HepG2 (cell line): ENCODE results near the gene B4GALT4. TPM values are rescaled to one million over a fixed set of nuclear protein-coding genes. Genes with fewer than 3 reads are reported as not detected.

Source experiments
- ATAC-seq: fragments of 200-7000 bp; cut with Tn5 transposase; 3 replicates; pipeline ENCODE4 v1.9.1; 2020; ENCODE audit warnings: mild to moderate bottlenecking, moderate library complexity
- BruUV-seq: library from RNA; stranded (reverse); fragments of 400-500 nt; replicated peaks from 2 replicates; lab custom pipeline; 2021; lab: Mats Ljungman, UMichigan
- CTCF ChIA-PET: fragments of 300-600 bp; formaldehyde crosslinking; extraction: SDS; loops from one replicate; lab custom pipeline; 2021; ENCODE audit warnings: low total read pairs, inconsistent platforms, low intra/inter-chr PET ratio; lab: Yijun Ruan, JAX
- POLR2A ChIA-PET: fragments of 350-600 bp; sonication (Branson Sonifier 250); formaldehyde crosslinking; loops from one replicate; lab custom pipeline; 2020; ENCODE audit warnings: antibody characterized with exemption, inconsistent platforms; lab: Yijun Ruan, JAX
- DNase-seq: peaks from one replicate; pipeline ENCODE4 v3.0.0-alpha.2; 2015; ENCODE audit warnings: low spot score
- FAIRE-seq: peaks from 3 replicates; lab custom pipeline; 2011; peaks lifted over from hg19 to GRCh38; lab: Jason Lieb, UNC
- H2AFZ ChIP-seq: one replicate; pipeline ENCODE4 v1.6.1; 2011; ENCODE audit warnings: low read length, inconsistent platforms
- H3K27ac ChIP-seq: fragments of 300-600 bp; 3 replicates; pipeline ENCODE4 v1.8.0; 2011; ENCODE audit warnings: mixed run types, mild to moderate bottlenecking, mixed read lengths, low read length, inconsistent platforms; ENCODE audit not compliant: insufficient read depth; ENCODE audit errors: extremely low read length
- H3K27me3 ChIP-seq, 2 experiments: fragments of 200-600 bp in 1 of 2; 2 replicates in 1 of 2; 3 replicates in 1 of 2; pipeline versions ENCODE4 v1.6.0 to v1.8.0; 2011; ENCODE audit warnings: low read length in 2 of 2, mild to moderate bottlenecking in 2 of 2, moderate library complexity in 2 of 2, inconsistent platforms in 1 of 2; ENCODE audit not compliant: insufficient read depth in 2 of 2, control insufficient read depth in 1 of 2
- H3K36me3 ChIP-seq, 2 experiments: fragments of 200-600 bp in 1 of 2; replicated peaks in 1 of 2; 2 replicates in 1 of 2; 3 replicates in 1 of 2; pipeline versions ENCODE4 v1.5.1 to v1.8.0; 2011; ENCODE audit warnings: low read length in 2 of 2, inconsistent platforms in 1 of 2; ENCODE audit not compliant: insufficient read depth in 2 of 2, control insufficient read depth in 1 of 2
- H3K4me1 ChIP-seq: 2 replicates; pipeline ENCODE4 v1.5.1; 2012; ENCODE audit warnings: low read length, inconsistent platforms; ENCODE audit not compliant: insufficient read depth
- H3K4me2 ChIP-seq: 2 replicates; pipeline ENCODE4 v1.6.0; 2011; ENCODE audit warnings: low read depth, low read length, inconsistent platforms
- H3K4me3 ChIP-seq, 3 experiments: fragments of 200-600 bp in 1 of 3; sonication (generic), shearing (Covaris generic) in 1 of 3; replicated peaks in 1 of 3; 2 replicates each; pipeline ENCODE4 v1.5.1; 2011 to 2016; ENCODE audit warnings: low read length in 3 of 3, inconsistent platforms in 2 of 3, low read depth in 2 of 3, mild to moderate bottlenecking in 2 of 3, control low read depth in 1 of 3, mixed read lengths in 1 of 3; ENCODE audit not compliant: insufficient read depth in 1 of 3
- H3K79me2 ChIP-seq: one replicate; pipeline ENCODE4 v1.6.1; 2011; ENCODE audit warnings: low read length, inconsistent platforms; ENCODE audit not compliant: insufficient read depth
- H3K9ac ChIP-seq: 2 replicates; pipeline ENCODE4 v1.6.0; 2011; ENCODE audit warnings: mild to moderate bottlenecking, low read depth, low read length, inconsistent platforms; ENCODE audit not compliant: insufficient read depth
- H3K9me3 ChIP-seq: 2 replicates; pipeline ENCODE4 v1.5.1; 2012; ENCODE audit warnings: mild to moderate bottlenecking, low read length
- H4K20me1 ChIP-seq: 2 replicates; pipeline ENCODE4 v1.6.0; 2011; ENCODE audit warnings: inconsistent platforms, mild to moderate bottlenecking, low read length, moderate library complexity; ENCODE audit not compliant: insufficient read depth
- BRCA1 ChIP-seq: sonication (generic); formaldehyde crosslinking; IDR thresholded peaks from 2 replicates; pipeline ENCODE4 v1.4.0; 2020; ENCODE audit warnings: missing genetic modification reagents
- EEA1 ChIP-seq: sonication (generic); formaldehyde crosslinking; IDR thresholded peaks from 2 replicates; pipeline ENCODE4 v1.5.1; 2020; ENCODE audit warnings: mild to moderate bottlenecking, missing genetic modification reagents, borderline replicate concordance
- HNRNPLL ChIP-seq: fragments of 200-400 bp; formaldehyde crosslinking; IDR thresholded peaks from 2 replicates; pipeline ENCODE4 v1.6.1; 2017; ENCODE audit warnings: mild to moderate bottlenecking, low read depth, low read length; ENCODE audit not compliant: poor library complexity, severe bottlenecking
- HOXD1 ChIP-seq: sonication (generic); formaldehyde crosslinking; IDR thresholded peaks from 2 replicates; pipeline ENCODE4 v1.5.0; 2020; ENCODE audit warnings: missing genetic modification reagents
- JUND ChIP-seq: sonication (generic); formaldehyde crosslinking; IDR thresholded peaks from 2 replicates; pipeline ENCODE4 v1.8.0; 2022; ENCODE audit warnings: mild to moderate bottlenecking, missing genetic modification reagents
- KAT8 ChIP-seq: IDR thresholded peaks from 2 replicates; pipeline ENCODE4 v1.6.1; 2016; ENCODE audit warnings: missing genetic modification reagents, missing compliant biosample characterization
- KMT2A ChIP-seq: sonication (generic); formaldehyde crosslinking; IDR thresholded peaks from 2 replicates; pipeline ENCODE4 v1.4.0; 2020; ENCODE audit warnings: missing genetic modification reagents
- NCOA5 ChIP-seq: sonication (generic); formaldehyde crosslinking; IDR thresholded peaks from 2 replicates; pipeline ENCODE4 v1.4.0; 2020; ENCODE audit warnings: missing genetic modification reagents
- NFYB ChIP-seq: sonication (generic); formaldehyde crosslinking; IDR thresholded peaks from 2 replicates; pipeline ENCODE4 v1.4.0; 2020; ENCODE audit warnings: missing genetic modification reagents
- STAG1 ChIP-seq: sonication (generic); formaldehyde crosslinking; IDR thresholded peaks from 2 replicates; pipeline ENCODE4 v1.4.0; 2020; ENCODE audit warnings: missing genetic modification reagents
- TOE1 ChIP-seq: sonication (generic); formaldehyde crosslinking; IDR thresholded peaks from 2 replicates; pipeline ENCODE4 v1.4.0; 2020; ENCODE audit warnings: mild to moderate bottlenecking, missing genetic modification reagents
- ZC3H13 ChIP-seq: sonication (generic); formaldehyde crosslinking; IDR thresholded peaks from 2 replicates; pipeline ENCODE4 v1.8.1; 2023; ENCODE audit warnings: mild to moderate bottlenecking, missing genetic modification reagents, moderate library complexity
- ZFY ChIP-seq: sonication (generic); formaldehyde crosslinking; IDR thresholded peaks from 2 replicates; pipeline ENCODE4 v1.4.0; 2020; ENCODE audit warnings: missing genetic modification reagents
- WGBS: methylation state at CpG from one replicate; pipeline ENCODE4 v1.1.6; 2017; ENCODE audit warnings: low lambda C conversion rate; 5-methylcytosine and 5-hydroxymethylcytosine counted together
- in situ Hi-C: cut with HindIII; loops from 2 replicates; pipeline ENCODE4 v1.10.0; 2017; ENCODE audit warnings: low pct_unique_long_range_greater_than_20kb; ENCODE audit not compliant: extremely low pct_ligation_motif_present
- intact Hi-C: fragments of 100-400 bp; cut with micrococcal nuclease; formaldehyde crosslinking; loops from one replicate; pipeline ENCODE4 v1.10.0; 2022; ENCODE audit not compliant: unreplicated experiment
- polyA plus RNA-seq, 8 experiments: library from polyadenylated mRNA; depleted of rRNA in 3 of 8; stranded (reverse) in 7 of 8; unstranded in 1 of 8; fragments of >200 nt; fragmentation: Illumina TruSeq in 4 of 8; extraction: Trizol in 4 of 8; gene quantifications; 2 replicates each; pipeline versions ENCODE4 v1.2.1 to v1.2.3, GENCODE V29; 2011 to 2016; ENCODE audit warnings: low read depth in 4 of 8, missing spikeins in 1 of 8, mixed read lengths in 1 of 8; ENCODE audit not compliant: insufficient read depth in 1 of 8
- total RNA-seq, 5 experiments: library from RNA; depleted of rRNA; stranded (reverse); fragments of >200 nt; fragmentation: Illumina TruSeq; extraction: Trizol; gene quantifications; 2 replicates each; pipeline ENCODE4 v1.2.3, GENCODE V29; 2016; ENCODE audit warnings: low read depth in 1 of 5
- TF ChIP-seq, protein P1 (sequence below): sonication (generic); formaldehyde crosslinking; IDR thresholded peaks from 2 replicates; pipeline ENCODE4 v1.5.0; 2020; ENCODE audit warnings: missing genetic modification reagents, mild to moderate bottlenecking, borderline replicate concordance
- TF ChIP-seq, protein P2 (sequence below): sonication (generic); formaldehyde crosslinking; IDR thresholded peaks from 2 replicates; pipeline ENCODE4 v1.4.0; 2020; ENCODE audit warnings: low read depth, missing genetic modification reagents
- TF ChIP-seq, protein P3 (sequence below): sonication (generic); formaldehyde crosslinking; IDR thresholded peaks from 2 replicates; pipeline ENCODE4 v1.4.0; 2020; ENCODE audit warnings: missing genetic modification reagents, borderline replicate concordance
- TF ChIP-seq, protein P4 (sequence below): sonication (generic); formaldehyde crosslinking; IDR thresholded peaks from 2 replicates; pipeline ENCODE4 v1.8.1; 2023; ENCODE audit warnings: missing genetic modification reagents, inconsistent platforms, borderline replicate concordance

B4GALT4 gene
- total and polyA plus RNA-seq, 2 of the 13 experiments (the other 11 are each of a cell fraction or from before 2014, with no cell fraction given) = 16.9 to 29.0 TPM

DNA sequence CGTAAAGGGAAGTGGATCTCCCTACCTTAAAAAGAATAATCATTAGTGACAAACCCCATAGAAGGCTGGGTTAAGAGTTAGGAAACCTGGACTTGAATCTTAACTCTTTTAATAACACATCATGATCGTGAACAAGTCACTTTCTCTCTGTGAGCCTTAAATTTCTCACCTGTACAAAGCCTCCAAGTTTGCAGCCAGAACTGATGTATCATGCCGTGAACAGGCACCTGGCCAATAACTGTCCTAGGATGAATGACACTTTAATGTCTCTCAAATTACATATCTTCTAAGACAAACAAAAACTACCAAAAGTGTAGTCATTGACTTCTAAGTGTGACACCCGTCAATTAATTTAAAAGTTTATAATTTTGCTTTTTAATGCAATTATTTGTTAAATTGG lies 63.4 kb downstream of the B4GALT4 start (continued):
- TF ChIP-seq KAT8 (CRISPR knock-in tag) (no peak), KMT2A (CRISPR knock-in tag) (no peak), ZC3H13 (CRISPR knock-in tag) (no peak), HOXD1 (CRISPR knock-in tag) (no peak), STAG1 (CRISPR knock-in tag) (no peak)
- TF ChIP-seq, protein P1, sequence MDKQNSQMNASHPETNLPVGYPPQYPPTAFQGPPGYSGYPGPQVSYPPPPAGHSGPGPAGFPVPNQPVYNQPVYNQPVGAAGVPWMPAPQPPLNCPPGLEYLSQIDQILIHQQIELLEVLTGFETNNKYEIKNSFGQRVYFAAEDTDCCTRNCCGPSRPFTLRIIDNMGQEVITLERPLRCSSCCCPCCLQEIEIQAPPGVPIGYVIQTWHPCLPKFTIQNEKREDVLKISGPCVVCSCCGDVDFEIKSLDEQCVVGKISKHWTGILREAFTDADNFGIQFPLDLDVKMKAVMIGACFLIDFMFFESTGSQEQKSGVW (CRISPR knock-in tag) = no peak

DNA sequence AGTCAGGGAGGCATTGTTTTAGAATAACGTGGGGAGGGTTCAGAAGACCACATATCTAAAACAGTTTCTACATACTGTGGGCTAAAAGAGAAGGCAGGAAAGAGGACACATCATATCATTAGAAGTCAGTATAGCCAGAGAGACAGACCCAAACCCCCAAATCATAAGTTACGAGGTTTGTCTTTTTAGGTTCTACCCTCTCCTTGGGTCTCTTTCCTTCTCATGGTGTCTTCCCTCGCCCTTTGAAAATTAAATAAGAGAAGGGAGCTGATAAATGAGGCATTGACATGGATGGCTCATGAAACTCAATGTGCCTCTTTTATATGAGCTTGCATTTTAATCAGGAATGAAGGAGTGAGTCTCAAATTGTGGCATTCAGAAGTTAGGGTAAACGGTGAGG lies 63.9 kb downstream of the B4GALT4 start:
- ATAC-seq = no peak
- POLR2A ChIA-PET = no interaction called here
- FAIRE-seq = no peak
- Histone ChIP-seq H3K79me2 (no peaks in the 10 kb centered on the region), H3K9me3 (no peaks in the 10 kb centered on the region), H4K20me1 (no peaks in the 10 kb centered on the region), H3K27me3 (peaks cover 0 to 4% of the 10 kb centered on the region in 2 experiments; a peak in 1 of 5 replicates), H3K36me3 (no peaks in the 10 kb centered on the region), H3K9ac (no peak overlapping the region), H3K4me1 (no peaks in the 10 kb centered on the region), H2AFZ (no peak overlapping the region), H3K4me2 (no peak overlapping the region), H3K4me3 (no peak overlapping the region), H3K27ac (no peak overlapping the region)
- BruUV-seq = no TSS peak
- in situ Hi-C loops (no loop called here), intact Hi-C loops (no loop called here)
- no peak for DNase-seq
- 28% methylated on average over 4 of the region's 4 CpGs for whole genome bisulfite sequencing
- CTCF ChIA-PET = no interaction called here
- TF ChIP-seq HNRNPLL = no peak
- no peak for TF ChIP-seq NCOA5 (CRISPR knock-in tag)
- no peak for TF ChIP-seq ZFY
- TF ChIP-seq, protein P2, sequence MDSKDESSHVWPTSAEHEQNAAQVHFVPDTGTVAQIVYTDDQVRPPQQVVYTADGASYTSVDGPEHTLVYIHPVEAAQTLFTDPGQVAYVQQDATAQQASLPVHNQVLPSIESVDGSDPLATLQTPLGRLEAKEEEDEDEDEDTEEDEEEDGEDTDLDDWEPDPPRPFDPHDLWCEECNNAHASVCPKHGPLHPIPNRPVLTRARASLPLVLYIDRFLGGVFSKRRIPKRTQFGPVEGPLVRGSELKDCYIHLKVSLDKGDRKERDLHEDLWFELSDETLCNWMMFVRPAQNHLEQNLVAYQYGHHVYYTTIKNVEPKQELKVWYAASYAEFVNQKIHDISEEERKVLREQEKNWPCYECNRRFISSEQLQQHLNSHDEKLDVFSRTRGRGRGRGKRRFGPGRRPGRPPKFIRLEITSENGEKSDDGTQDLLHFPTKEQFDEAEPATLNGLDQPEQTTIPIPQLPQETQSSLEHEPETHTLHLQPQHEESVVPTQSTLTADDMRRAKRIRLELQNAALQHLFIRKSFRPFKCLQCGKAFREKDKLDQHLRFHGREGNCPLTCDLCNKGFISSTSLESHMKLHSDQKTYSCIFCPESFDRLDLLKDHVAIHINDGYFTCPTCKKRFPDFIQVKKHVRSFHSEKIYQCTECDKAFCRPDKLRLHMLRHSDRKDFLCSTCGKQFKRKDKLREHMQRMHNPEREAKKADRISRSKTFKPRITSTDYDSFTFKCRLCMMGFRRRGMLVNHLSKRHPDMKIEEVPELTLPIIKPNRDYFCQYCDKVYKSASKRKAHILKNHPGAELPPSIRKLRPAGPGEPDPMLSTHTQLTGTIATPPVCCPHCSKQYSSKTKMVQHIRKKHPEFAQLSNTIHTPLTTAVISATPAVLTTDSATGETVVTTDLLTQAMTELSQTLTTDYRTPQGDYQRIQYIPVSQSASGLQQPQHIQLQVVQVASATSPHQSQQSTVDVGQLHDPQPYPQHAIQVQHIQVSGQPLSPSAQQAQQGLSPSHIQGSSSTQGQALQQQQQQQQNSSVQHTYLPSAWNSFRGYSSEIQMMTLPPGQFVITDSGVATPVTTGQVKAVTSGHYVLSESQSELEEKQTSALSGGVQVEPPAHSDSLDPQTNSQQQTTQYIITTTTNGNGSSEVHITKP (CRISPR knock-in tag) = no peak
- TF ChIP-seq NFYB = no peak
- TF ChIP-seq, protein P3, sequence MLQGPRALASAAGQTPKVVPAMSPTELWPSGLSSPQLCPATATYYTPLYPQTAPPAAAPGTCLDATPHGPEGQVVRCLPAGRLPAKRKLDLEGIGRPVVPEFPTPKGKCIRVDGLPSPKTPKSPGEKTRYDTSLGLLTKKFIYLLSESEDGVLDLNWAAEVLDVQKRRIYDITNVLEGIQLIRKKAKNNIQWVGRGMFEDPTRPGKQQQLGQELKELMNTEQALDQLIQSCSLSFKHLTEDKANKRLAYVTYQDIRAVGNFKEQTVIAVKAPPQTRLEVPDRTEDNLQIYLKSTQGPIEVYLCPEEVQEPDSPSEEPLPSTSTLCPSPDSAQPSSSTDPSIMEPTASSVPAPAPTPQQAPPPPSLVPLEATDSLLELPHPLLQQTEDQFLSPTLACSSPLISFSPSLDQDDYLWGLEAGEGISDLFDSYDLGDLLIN (CRISPR knock-in tag) = no peak
- TF ChIP-seq, protein P4, sequence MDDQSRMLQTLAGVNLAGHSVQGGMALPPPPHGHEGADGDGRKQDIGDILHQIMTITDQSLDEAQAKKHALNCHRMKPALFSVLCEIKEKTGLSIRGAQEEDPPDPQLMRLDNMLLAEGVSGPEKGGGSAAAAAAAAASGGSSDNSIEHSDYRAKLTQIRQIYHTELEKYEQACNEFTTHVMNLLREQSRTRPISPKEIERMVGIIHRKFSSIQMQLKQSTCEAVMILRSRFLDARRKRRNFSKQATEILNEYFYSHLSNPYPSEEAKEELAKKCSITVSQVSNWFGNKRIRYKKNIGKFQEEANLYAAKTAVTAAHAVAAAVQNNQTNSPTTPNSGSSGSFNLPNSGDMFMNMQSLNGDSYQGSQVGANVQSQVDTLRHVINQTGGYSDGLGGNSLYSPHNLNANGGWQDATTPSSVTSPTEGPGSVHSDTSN (CRISPR knock-in tag) = no peak
- no peak for TF ChIP-seq JUND
- TF ChIP-seq TOE1 (CRISPR knock-in tag) = no peak
- no peak for TF ChIP-seq BRCA1 (CRISPR knock-in tag)
- no peak for TF ChIP-seq EEA1 (CRISPR knock-in tag)
